ENCODE results near the gene CPA4.

CPA4 gene

DNA sequence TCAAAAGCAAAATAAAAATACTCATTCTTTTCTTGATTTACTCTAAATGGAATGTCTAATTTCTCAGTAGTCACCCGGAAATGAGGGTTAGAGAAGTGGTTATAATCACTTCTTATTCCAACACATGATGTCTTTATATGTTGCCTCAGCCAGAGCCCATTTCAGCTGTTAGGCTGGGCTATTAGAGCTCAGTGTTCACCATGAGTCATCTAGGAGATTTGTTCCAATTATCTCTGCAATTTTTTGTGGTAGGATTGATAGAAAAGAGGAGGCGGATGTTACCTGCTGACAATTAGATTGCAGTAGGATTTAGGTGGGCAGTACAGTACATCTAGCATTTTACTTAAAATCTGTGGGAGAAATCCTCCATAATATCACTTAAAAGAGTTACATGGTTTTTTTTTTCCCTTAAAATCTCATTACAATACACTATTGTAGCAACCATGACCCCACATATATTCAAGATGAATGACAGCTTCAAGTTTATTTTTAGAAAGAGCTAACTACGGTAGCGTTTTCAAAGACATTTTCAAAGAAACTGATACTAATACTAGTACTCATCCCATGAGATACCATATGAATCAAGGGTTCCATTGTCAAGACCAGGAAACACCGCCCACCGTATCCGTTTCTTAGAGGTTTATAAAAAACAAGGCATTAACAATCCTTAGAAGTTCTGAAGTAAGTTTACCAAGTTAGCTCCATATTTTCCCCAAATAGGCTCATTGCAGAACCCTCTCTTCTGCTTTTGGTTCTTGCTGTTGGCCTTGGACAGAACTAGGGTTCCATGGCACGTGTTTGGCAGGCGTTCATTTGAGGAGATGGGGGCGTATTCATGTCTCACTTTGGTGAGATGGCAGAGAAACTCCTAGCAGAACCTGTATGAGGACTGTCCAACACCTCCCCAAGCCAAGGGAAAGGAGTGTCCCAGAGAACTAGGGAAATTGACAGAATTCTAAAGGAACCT is 15.9 kb upstream of the CPA4 start:
- Histone ChIP-seq H3K27ac (ENCODE audit: low read length) (no peak overlapping the region), H3K9me3 (ENCODE audit: control insufficient read depth, low read depth, low read length) (no peaks in the 10 kb centered on the region), H3K4me3 (ENCODE audit: low read length) (no peak overlapping the region), H3K27me3 (ENCODE audit: control insufficient read depth, insufficient read depth, low read length) (no peaks in the 10 kb centered on the region), H3K4me1 (ENCODE audit: control insufficient read depth, low read depth, low read length) (peaks cover 35% of the 10 kb centered on the region), H3K9ac (ENCODE audit: low read length) (no peak overlapping the region), H3K36me3 (ENCODE audit: control insufficient read depth, low read depth, low read length) (no peaks in the 10 kb centered on the region)

DNA sequence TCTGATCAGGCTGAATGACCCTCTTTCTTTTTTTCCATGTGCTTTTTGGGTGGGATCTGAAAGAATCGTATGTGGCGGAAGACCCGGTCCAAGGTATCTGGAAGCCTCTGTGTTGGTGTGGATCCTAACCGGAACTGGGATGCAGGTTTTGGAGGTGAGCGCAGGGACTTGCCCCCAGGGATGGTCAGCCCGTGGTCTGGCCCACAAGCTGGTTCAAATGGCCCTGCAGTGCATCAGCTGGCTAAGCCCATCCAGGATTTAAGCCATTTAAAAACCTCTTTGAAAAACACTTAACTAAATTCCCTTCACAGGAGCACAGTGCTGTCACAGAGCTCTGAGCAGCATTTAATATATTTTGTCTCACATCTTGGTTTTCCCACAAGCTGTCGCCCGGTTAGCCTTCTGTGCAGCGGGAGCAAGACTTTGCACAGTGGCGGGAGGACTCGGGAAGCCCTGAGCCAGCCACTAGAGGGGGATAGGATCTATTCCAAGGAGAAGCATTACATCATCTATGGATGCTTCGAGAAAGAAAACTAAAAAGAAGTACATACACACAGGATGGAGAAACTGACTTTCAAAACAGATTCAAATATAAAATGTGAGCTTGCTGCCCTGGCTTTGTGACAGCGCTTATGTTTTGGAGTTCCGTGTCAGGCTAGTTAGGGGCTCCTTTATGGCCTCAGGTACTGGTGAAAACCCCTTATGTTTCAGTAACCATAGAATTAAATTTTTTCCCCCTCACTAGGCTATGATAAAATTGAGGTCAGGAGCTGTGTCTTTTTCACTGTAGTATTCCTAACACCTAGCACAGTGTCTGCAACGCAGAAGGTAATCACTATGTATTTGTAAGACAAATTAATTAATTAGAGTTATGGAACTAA is 15.0 kb upstream of the CPA4 start:
- H3K27me3 ChIP-seq (ENCODE audit: control insufficient read depth, insufficient read depth, low read length), result no peaks in the 10 kb centered on the region

DNA sequence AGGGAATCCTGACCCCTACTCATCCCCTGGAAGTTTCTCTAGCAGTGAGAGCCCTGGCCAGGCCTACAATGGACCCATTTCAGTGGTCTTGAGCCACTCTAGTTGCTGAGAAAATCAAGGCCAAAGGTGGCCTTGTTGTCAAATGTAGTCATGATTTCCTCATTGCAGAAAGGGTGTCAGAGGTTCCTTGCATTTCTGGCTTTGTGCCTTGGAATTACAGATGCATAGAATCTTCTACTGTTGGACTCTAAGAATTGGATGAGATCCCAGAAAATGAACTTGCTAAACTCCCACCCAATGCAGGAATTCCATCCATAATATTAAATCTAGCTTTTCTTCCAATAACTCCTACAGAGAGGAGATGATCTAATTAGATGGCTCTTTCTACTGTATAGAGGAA is 14.1 kb upstream of the CPA4 start:
- peaks cover 21% of the 10 kb centered on the region for H3K4me1 ChIP-seq (ENCODE audit: control insufficient read depth, low read depth, low read length)
- H3K27me3 ChIP-seq (ENCODE audit: control insufficient read depth, insufficient read depth, low read length), result no peaks in the 10 kb centered on the region
- H3K9me3 ChIP-seq (ENCODE audit: control insufficient read depth, low read depth, low read length), result no peaks in the 10 kb centered on the region
- H3K9ac ChIP-seq (ENCODE audit: low read length), result no peak overlapping the region
- H3K27ac ChIP-seq (ENCODE audit: low read length), result no peak overlapping the region
- no peak overlapping the region for H3K4me3 ChIP-seq (ENCODE audit: low read length)
- no peaks in the 10 kb centered on the region for H3K36me3 ChIP-seq (ENCODE audit: control insufficient read depth, low read depth, low read length)

More for the DNA sequence above, 15.0 kb upstream of the CPA4 start:
- Histone ChIP-seq H3K9ac (ENCODE audit: low read length) (no peak overlapping the region), H3K9me3 (ENCODE audit: control insufficient read depth, low read depth, low read length) (no peaks in the 10 kb centered on the region), H3K4me3 (ENCODE audit: low read length) (no peak overlapping the region), H3K4me1 (ENCODE audit: control insufficient read depth, low read depth, low read length) (peaks cover 26% of the 10 kb centered on the region), H3K27ac (ENCODE audit: low read length) (no peak overlapping the region), H3K36me3 (ENCODE audit: control insufficient read depth, low read depth, low read length) (no peaks in the 10 kb centered on the region)

DNA sequence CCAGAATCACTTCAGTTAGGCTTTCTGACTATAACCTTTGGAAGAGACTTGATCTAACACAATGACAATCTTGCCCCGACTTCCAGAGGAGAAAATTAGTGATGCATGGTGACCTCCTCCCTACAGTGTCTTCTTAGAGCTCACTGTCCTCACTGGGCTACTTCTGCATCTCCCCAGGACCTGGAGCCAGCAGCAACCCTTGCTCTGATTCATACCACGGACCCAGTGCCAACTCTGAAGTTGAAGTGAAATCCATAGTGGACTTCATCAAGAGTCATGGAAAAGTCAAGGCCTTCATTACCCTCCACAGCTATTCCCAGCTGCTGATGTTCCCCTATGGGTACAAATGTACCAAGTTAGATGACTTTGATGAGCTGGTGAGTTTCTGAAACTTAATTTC is 13.7 kb upstream of the CPA4 start:
- no peaks in the 10 kb centered on the region for H3K9me3 ChIP-seq (ENCODE audit: control insufficient read depth, low read depth, low read length)
- no peaks in the 10 kb centered on the region for H3K36me3 ChIP-seq (ENCODE audit: control insufficient read depth, low read depth, low read length)
- H3K9ac ChIP-seq (ENCODE audit: low read length), result no peak overlapping the region
- no peak overlapping the region for H3K4me3 ChIP-seq (ENCODE audit: low read length)
- H3K27ac ChIP-seq (ENCODE audit: low read length), result no peak overlapping the region
- peaks cover 17% of the 10 kb centered on the region for H3K4me1 ChIP-seq (ENCODE audit: control insufficient read depth, low read depth, low read length)
- no peaks in the 10 kb centered on the region for H3K27me3 ChIP-seq (ENCODE audit: control insufficient read depth, insufficient read depth, low read length)

DNA sequence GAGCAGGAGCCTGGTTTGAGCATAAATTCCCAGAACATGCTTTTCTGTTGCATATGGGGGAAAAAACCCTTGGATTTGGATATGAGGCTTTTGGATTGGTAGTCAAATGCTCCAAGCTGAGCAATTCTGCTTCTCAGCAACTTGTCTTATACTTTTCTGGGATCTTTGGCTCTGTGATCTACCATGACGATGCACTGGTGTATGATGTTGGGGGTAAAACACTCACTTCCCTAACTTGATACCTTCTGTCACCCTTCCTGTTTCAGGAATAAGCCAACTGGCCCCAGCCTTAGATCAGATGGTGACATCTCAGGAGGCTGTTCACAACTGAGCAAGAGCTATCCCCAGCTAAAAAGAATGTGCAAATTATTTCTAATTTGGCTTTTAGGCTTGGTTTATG is 13.1 kb upstream of the CPA4 start:
- peaks cover 11% of the 10 kb centered on the region for H3K4me1 ChIP-seq (ENCODE audit: control insufficient read depth, low read depth, low read length)
- H3K9ac ChIP-seq (ENCODE audit: low read length), result no peak overlapping the region
- no peak overlapping the region for H3K27ac ChIP-seq (ENCODE audit: low read length)
- H3K9me3 ChIP-seq (ENCODE audit: control insufficient read depth, low read depth, low read length), result no peaks in the 10 kb centered on the region
- no peaks in the 10 kb centered on the region for H3K27me3 ChIP-seq (ENCODE audit: control insufficient read depth, insufficient read depth, low read length)
- H3K36me3 ChIP-seq (ENCODE audit: control insufficient read depth, low read depth, low read length), result no peaks in the 10 kb centered on the region
- no peak overlapping the region for H3K4me3 ChIP-seq (ENCODE audit: low read length)

DNA sequence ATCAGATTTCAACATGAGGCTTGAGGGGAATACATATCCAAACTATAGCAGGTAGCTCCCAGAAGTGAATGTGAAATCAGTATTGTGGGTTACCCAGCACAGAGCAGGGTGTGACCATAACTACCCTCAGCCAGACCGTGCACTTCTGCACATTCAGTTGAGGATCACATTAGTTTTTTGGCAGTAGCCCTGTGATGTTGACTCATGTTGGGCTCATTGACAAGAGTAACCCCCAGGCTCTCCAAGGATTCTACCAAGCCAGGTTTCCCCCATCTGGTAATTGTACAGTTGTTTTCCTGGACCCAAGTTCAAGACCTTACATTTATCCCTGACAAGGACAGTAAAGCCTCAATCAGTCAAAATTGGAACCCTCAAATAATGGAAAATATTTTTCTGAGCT is 11.7 kb upstream of the CPA4 start:
- no peaks in the 10 kb centered on the region for H3K4me1 ChIP-seq (ENCODE audit: control insufficient read depth, low read depth, low read length)
- H3K4me3 ChIP-seq (ENCODE audit: low read length), result no peak overlapping the region

DNA sequence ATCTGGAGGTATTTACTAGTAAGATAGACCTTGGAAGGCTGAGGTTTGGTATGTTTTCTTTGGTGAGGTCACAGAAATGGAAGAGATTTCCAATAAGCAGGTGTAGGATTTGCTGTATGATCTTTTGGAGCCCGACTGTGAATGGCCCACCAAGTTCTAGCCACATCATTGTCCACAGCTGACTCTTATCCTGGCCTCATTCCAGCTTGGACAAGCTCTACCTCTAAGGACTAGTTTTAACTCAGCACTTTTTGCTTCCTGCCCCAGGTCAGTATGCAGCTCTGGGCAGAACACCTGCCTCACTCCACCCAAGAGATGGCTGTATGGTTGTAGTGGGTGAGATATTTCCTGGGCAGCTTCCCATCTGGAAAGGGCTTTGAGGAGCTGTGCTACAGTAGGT is 6.1 kb upstream of the CPA4 start:
- no peak overlapping the region for H3K27ac ChIP-seq (ENCODE audit: low read length)
- no peaks in the 10 kb centered on the region for H3K9me3 ChIP-seq (ENCODE audit: control insufficient read depth, low read depth, low read length)
- H3K9ac ChIP-seq (ENCODE audit: low read length), result no peak overlapping the region
- no peaks in the 10 kb centered on the region for H3K27me3 ChIP-seq (ENCODE audit: control insufficient read depth, insufficient read depth, low read length)
- H3K36me3 ChIP-seq (ENCODE audit: control insufficient read depth, low read depth, low read length), result no peaks in the 10 kb centered on the region
- no peak overlapping the region for H3K4me3 ChIP-seq (ENCODE audit: low read length)
- H3K4me1 ChIP-seq (ENCODE audit: control insufficient read depth, low read depth, low read length), result no peaks in the 10 kb centered on the region

More for the DNA sequence above, 11.7 kb upstream of the CPA4 start:
- Histone ChIP-seq H3K27me3 (ENCODE audit: control insufficient read depth, insufficient read depth, low read length) (no peaks in the 10 kb centered on the region), H3K36me3 (ENCODE audit: control insufficient read depth, low read depth, low read length) (no peaks in the 10 kb centered on the region), H3K9me3 (ENCODE audit: control insufficient read depth, low read depth, low read length) (no peaks in the 10 kb centered on the region), H3K27ac (ENCODE audit: low read length) (no peak overlapping the region), H3K9ac (ENCODE audit: low read length) (no peak overlapping the region)

DNA sequence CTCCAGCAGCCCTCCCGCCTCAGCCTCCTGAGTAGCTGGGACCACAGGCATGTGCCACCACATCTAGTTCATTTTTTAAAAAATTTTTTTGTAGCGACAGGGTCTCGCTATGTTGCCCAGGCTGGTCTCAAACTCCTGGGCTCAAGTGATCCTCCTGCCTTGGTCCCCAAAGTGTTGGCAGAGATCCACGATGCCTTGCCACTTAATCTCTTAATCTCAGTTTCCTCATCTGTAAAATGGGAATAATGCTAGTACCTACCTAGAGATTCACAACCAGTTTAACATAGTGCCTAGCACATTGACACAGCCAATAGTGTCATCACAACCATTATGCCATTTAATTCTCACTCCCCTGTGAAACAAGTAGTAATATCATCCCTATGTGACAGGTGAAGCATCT is 4.8 kb upstream of the CPA4 start:
- no peaks in the 10 kb centered on the region for H3K36me3 ChIP-seq (ENCODE audit: control insufficient read depth, low read depth, low read length)
- H3K4me3 ChIP-seq (ENCODE audit: low read length), result no peak overlapping the region

DNA sequence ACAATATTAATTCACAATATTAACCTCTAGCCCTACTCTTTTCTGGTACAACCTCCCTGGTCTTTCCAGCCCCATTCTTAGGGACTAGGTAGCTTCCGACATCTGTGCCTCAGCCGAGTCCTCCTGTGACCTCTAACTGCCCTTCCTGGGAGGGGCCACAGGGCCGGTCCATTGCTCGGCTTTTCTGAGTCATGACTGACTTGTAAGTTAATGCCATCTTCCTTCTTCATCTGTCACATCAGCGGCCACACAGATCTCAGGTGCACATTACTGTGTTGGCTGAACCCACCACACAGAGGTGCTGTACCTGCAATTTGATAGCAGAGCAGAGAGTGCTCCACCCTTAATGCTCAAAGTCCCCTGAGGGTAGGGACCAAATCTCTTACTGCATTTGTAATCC is 4.1 kb upstream of the CPA4 start:
- Histone ChIP-seq H3K9me3 (ENCODE audit: control insufficient read depth, low read depth, low read length) (no peaks in the 10 kb centered on the region), H3K27ac (ENCODE audit: low read length) (no peak overlapping the region), H3K4me1 (ENCODE audit: control insufficient read depth, low read depth, low read length) (no peaks in the 10 kb centered on the region), H3K4me3 (ENCODE audit: low read length) (no peak overlapping the region), H3K9ac (ENCODE audit: low read length) (no peak overlapping the region), H3K27me3 (ENCODE audit: control insufficient read depth, insufficient read depth, low read length) (no peaks in the 10 kb centered on the region), H3K36me3 (ENCODE audit: control insufficient read depth, low read depth, low read length) (no peaks in the 10 kb centered on the region)

More for the DNA sequence above, 4.8 kb upstream of the CPA4 start:
- no peak overlapping the region for H3K27ac ChIP-seq (ENCODE audit: low read length)
- H3K4me1 ChIP-seq (ENCODE audit: control insufficient read depth, low read depth, low read length), result no peaks in the 10 kb centered on the region
- H3K9me3 ChIP-seq (ENCODE audit: control insufficient read depth, low read depth, low read length), result no peaks in the 10 kb centered on the region
- H3K27me3 ChIP-seq (ENCODE audit: control insufficient read depth, insufficient read depth, low read length), result no peaks in the 10 kb centered on the region
- no peak overlapping the region for H3K9ac ChIP-seq (ENCODE audit: low read length)

DNA sequence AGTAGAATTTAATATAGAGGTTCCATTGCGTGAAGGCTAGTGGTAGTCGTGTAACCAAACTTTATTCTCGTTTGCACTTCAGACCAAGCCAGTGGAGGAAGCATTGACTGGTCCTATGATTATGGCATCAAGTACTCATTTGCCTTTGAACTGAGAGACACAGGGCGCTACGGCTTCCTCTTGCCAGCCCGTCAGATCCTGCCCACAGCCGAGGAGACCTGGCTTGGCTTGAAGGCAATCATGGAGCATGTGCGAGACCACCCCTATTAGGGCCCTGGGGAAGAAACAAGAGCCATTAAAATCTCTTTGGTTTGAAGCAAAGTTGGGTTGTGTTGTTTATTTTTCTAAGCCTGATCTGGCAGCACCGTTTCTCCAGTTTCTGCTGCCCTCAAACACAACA is 3.5 kb upstream of the CPA4 start:
- Histone ChIP-seq H3K4me1 (ENCODE audit: control insufficient read depth, low read depth, low read length) (no peaks in the 10 kb centered on the region), H3K27ac (ENCODE audit: low read length) (no peak overlapping the region), H3K27me3 (ENCODE audit: control insufficient read depth, insufficient read depth, low read length) (no peaks in the 10 kb centered on the region), H3K9ac (ENCODE audit: low read length) (no peak overlapping the region), H3K4me3 (ENCODE audit: low read length) (no peak overlapping the region), H3K9me3 (ENCODE audit: control insufficient read depth, low read depth, low read length) (no peaks in the 10 kb centered on the region), H3K36me3 (ENCODE audit: control insufficient read depth, low read depth, low read length) (no peaks in the 10 kb centered on the region)

DNA sequence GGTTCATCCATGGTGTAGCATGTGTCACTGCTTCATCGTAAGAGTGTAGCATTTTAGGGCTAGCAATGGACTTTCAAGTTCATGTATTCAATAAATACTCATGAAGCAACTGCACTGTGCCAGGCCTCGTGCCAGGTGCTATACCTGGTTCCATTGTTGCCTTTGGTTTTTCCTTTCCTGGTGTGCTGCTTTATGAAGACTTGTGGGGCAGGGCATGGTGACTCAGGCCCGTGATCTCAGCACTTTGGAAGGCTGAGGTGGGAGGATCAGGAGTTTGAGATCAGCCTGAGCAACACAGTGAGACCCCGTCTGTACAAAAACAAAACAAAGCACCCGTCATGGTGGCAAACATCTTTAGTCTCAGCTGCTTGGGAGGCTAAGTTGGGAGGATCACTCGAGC is 2.2 kb upstream of the CPA4 start:
- Histone ChIP-seq H3K9me3 (ENCODE audit: control insufficient read depth, low read depth, low read length) (no peaks in the 10 kb centered on the region), H3K27ac (ENCODE audit: low read length) (no peak overlapping the region), H3K9ac (ENCODE audit: low read length) (no peak overlapping the region), H3K4me1 (ENCODE audit: control insufficient read depth, low read depth, low read length) (no peaks in the 10 kb centered on the region), H3K27me3 (ENCODE audit: control insufficient read depth, insufficient read depth, low read length) (no peaks in the 10 kb centered on the region), H3K36me3 (ENCODE audit: control insufficient read depth, low read depth, low read length) (no peaks in the 10 kb centered on the region), H3K4me3 (ENCODE audit: low read length) (no peak overlapping the region)

All from iPS-18a (cell line).